OCI-LY3 (cell line): ENCODE results near the gene CCBE1.

ENCODE experiments used
- H2AFZ ChIP-seq: fragments of 200-600, 300-600 bp; shearing (Covaris generic); 2 replicates; pipeline ENCODE4 v1.6.0; 2014; ENCODE audit warnings: antibody characterized with exemption, low read depth, low read length
- H3K27ac ChIP-seq: fragments of 200-600, 300-600 bp; sonication (generic); 2 replicates; pipeline ENCODE4 v1.5.1; 2014; ENCODE audit warnings: mild to moderate bottlenecking, low read length, moderate library complexity, mixed read lengths
- H3K27me3 ChIP-seq: fragments of 200-600, 300-600 bp; sonication (generic); 2 replicates; pipeline ENCODE4 v1.6.1; 2014; ENCODE audit warnings: low read depth, low read length, mixed read lengths
- H3K36me3 ChIP-seq: fragments of 200-600, 300-600 bp; sonication (generic); replicated peaks from 2 replicates; pipeline ENCODE3; 2014; ENCODE audit warnings: low read depth, low read length, mixed read lengths
- H3K4me1 ChIP-seq: fragments of 300-600, 200-600 bp; sonication (generic); 2 replicates; pipeline ENCODE4 v1.6.1; 2014; ENCODE audit warnings: low read length, mixed read lengths
- H3K4me2 ChIP-seq: fragments of 200-600, 300-600 bp; sonication (generic); 2 replicates; pipeline ENCODE4 v1.6.1; 2014; ENCODE audit warnings: low read length, mixed read lengths
- H3K4me3 ChIP-seq: fragments of 300-600, 200-600 bp; sonication (generic); 2 replicates; pipeline ENCODE4 v1.5.1; 2014; ENCODE audit warnings: antibody characterized with exemption, mild to moderate bottlenecking, low read length, moderate library complexity
- H3K79me2 ChIP-seq: fragments of 300-600, 200-600 bp; shearing (Covaris generic); 2 replicates; pipeline ENCODE4 v1.6.1; 2014; ENCODE audit warnings: mild to moderate bottlenecking, low read length, mixed read lengths
- H3K9ac ChIP-seq: fragments of 300-600, 200-600 bp; shearing (Covaris generic); 2 replicates; pipeline ENCODE4 v1.6.0; 2014; ENCODE audit warnings: mild to moderate bottlenecking, low read length, moderate library complexity
- H3K9me3 ChIP-seq: fragments of 200-600, 300-600 bp; shearing (Covaris generic); 2 replicates; pipeline ENCODE4 v1.6.1; 2014; ENCODE audit warnings: low read length, mixed read lengths; ENCODE audit not compliant: insufficient read depth
- H4K20me1 ChIP-seq: fragments of 200-600, 300-600 bp; sonication (generic); 2 replicates; pipeline ENCODE4 v1.6.1; 2016; ENCODE audit warnings: low read length, mixed read lengths; ENCODE audit not compliant: insufficient read depth
- CTCF ChIP-seq: fragments of 200-600, 300-600 bp; sonication (generic); IDR thresholded peaks from 2 replicates; pipeline ENCODE4 v1.5.1; 2014; ENCODE audit warnings: antibody characterized with exemption, low read length, low read depth
- EZH2phosphoT487 ChIP-seq: fragments of 200-600 bp; shearing (Covaris generic); IDR thresholded peaks from 2 replicates; pipeline ENCODE4 v1.6.1; 2018; ENCODE audit warnings: antibody characterized with exemption, mixed run types, low read depth

The CCBE1 gene

DNA sequence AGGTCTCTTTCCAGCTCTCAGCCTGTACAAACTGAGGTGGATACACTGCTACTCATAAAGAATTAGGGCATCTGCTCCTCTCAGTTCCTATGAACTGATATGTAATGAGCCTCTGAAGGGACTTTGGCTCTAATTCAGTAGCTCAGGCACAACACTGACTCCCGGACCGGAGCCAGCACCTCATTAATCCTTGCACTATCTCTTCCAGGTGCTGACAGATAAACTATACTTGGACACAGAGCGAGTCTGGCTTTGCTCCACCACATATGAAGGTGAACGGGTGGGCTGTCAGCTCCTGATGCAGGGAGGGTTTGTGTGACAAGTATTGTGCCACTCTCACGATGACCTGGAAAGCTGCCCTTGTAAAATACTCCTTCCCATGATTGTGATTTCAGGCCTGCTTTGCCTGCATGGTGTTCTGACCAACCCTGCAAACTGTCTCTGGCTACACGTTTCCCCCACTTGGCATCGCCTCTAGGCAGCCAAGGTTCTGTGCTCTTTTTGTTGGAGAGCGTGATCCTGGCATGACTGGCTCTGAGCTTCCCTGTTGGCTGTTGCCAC lies 226.6 kb downstream of the CCBE1 start:
- H3K27me3 ChIP-seq: peaks cover 57% of the 10 kb centered on the region
- H3K27ac ChIP-seq: no peak overlapping the region
- H3K4me2 ChIP-seq: no peak overlapping the region
- H3K9ac ChIP-seq: no peak overlapping the region
- no peaks in the 10 kb centered on the region for H3K79me2 ChIP-seq
- H2AFZ ChIP-seq: no peak overlapping the region
- no peaks in the 10 kb centered on the region for H4K20me1 ChIP-seq
- H3K9me3 ChIP-seq: no peaks in the 10 kb centered on the region
- TF ChIP-seq EZH2phosphoT487: no peak
- TF ChIP-seq CTCF: no peak
- H3K4me1 ChIP-seq: no peaks in the 10 kb centered on the region
- H3K4me3 ChIP-seq: no peak overlapping the region
- no peaks in the 10 kb centered on the region for H3K36me3 ChIP-seq

DNA sequence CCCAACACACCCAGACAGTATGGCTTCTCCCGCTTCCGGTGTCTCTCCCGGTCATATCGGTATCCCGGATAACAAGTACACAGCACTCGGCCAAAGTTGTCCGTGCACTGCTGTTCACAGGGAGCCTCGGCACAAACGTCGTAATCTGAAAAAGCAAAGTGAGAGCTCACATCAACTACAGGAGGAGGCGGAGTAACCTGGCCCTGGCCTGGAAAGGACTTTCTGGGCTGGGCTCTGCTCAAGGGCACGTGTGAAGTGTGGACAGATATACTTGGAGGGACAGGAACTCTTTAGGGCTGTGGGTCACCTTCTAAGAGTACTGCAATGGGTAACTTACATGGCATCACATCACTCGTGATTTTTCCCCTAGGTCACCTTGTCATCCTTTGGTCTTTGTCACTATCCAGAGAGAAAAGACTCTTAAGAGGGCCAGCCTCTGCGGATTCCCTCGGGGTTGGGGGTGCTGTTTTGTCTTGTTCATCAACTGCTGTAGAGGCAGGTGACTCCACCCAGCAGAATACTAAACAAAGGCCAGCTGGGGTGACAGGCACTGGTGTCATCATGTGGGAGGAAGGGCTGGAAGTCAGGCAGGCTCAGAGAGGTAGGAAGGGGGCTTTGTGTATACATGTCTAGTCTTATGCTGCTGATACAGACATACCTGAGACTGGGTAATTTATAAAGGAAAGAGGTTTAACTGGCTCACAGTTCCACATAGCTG lies 227.6 kb downstream of the CCBE1 start:
- H4K20me1 ChIP-seq: no peaks in the 10 kb centered on the region
- H3K27ac ChIP-seq: no peak overlapping the region
- H3K4me3 ChIP-seq: no peak overlapping the region
- no peaks in the 10 kb centered on the region for H3K36me3 ChIP-seq
- H3K79me2 ChIP-seq: no peaks in the 10 kb centered on the region
- TF ChIP-seq CTCF (no peak), EZH2phosphoT487 (no peak)
- H3K9ac ChIP-seq: no peak overlapping the region
- no peak overlapping the region for H2AFZ ChIP-seq
- peaks cover 55% of the 10 kb centered on the region for H3K27me3 ChIP-seq
- no peak overlapping the region for H3K4me2 ChIP-seq
- H3K4me1 ChIP-seq: no peaks in the 10 kb centered on the region
- no peaks in the 10 kb centered on the region for H3K9me3 ChIP-seq

DNA sequence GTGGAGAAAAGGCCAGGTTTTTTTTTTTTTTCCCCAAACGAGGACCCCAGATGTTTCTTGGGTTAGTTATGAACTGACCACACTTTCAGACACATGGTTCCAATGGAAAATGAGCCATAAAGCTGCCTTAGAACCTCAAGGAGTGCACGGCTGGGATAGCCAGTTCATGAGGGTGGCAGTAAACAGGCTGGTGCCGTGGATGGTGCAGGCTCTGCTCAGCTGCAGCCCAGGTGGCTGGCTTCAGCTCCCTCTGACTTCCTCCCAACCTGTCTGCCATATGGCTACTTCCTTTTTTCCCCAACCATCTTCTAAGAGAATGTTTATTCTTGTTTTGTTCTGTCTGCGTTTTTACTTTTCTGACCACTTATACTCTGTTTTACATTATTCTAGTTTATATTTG lies 228.4 kb downstream of the CCBE1 start:
- Histone ChIP-seq H3K79me2 (no peaks in the 10 kb centered on the region), H3K9me3 (no peaks in the 10 kb centered on the region)
- TF ChIP-seq EZH2phosphoT487: no peak
- TF ChIP-seq CTCF: no peak

GRCh38 chr18:59467497-59467896 lies 229.7 kb downstream of the CCBE1 start:
- TF ChIP-seq EZH2phosphoT487 (no peak), CTCF (no peak)
- H3K36me3 ChIP-seq: no peaks in the 10 kb centered on the region
- H3K4me3 ChIP-seq: no peak overlapping the region
- no peak overlapping the region for H3K27ac ChIP-seq
- no peak overlapping the region for H3K9ac ChIP-seq
- H4K20me1 ChIP-seq: no peaks in the 10 kb centered on the region
- no peaks in the 10 kb centered on the region for H3K4me1 ChIP-seq
- no peaks in the 10 kb centered on the region for H3K79me2 ChIP-seq
- H3K4me2 ChIP-seq: no peak overlapping the region
- peaks cover 39% of the 10 kb centered on the region for H3K27me3 ChIP-seq
- H3K9me3 ChIP-seq: no peaks in the 10 kb centered on the region
- H2AFZ ChIP-seq: no peak overlapping the region

More for the DNA sequence above, 228.4 kb downstream of the CCBE1 start:
- H3K36me3 ChIP-seq: no peaks in the 10 kb centered on the region
- H3K4me2 ChIP-seq: no peak overlapping the region
- no peaks in the 10 kb centered on the region for H3K4me1 ChIP-seq
- H3K9ac ChIP-seq: no peak overlapping the region
- H3K27ac ChIP-seq: no peak overlapping the region
- H3K4me3 ChIP-seq: no peak overlapping the region
- no peak overlapping the region for H2AFZ ChIP-seq
- H3K27me3 ChIP-seq: peaks cover 49% of the 10 kb centered on the region
- no peaks in the 10 kb centered on the region for H4K20me1 ChIP-seq
